Vagina (tissue), 2 donors: Measurements from ENCODE around the gene C11orf52. TPM values are rescaled to one million over a fixed set of nuclear protein-coding genes. Genes with fewer than 3 reads are reported as not detected.
A peak's percentile ranks its signal among the peaks of the same experiment; 100 is the strongest.

Experiments
- DNase-seq, 2 donors: peaks; one replicate each; pipeline ENCODE4 v3.0.0-alpha.2; 2017; ENCODE audit errors: extremely low spot score in 2 of 2
- H3K27ac ChIP-seq: fragments of 200-600 bp; sonication (generic); one replicate; pipeline ENCODE4 v1.5.1; 2019
- H3K27me3 ChIP-seq: fragments of 200-600 bp; sonication (generic); one replicate; pipeline ENCODE4 v1.5.1; 2019
- H3K36me3 ChIP-seq, 2 donors: fragments of 200-600 bp; sonication (generic); one replicate each; pipeline ENCODE4 v1.5.1; 2017 to 2019
- H3K4me1 ChIP-seq: fragments of 200-600 bp; sonication (generic); one replicate; pipeline ENCODE4 v1.5.1; 2019
- H3K4me3 ChIP-seq, 2 donors: fragments of 200-600 bp; sonication (generic); 1 replicate in 1 of 2; 2 replicates in 1 of 2; pipeline ENCODE4 v1.5.1; 2016 to 2019
- H3K9me3 ChIP-seq: fragments of 200-600 bp; sonication (generic); one replicate; pipeline ENCODE4 v1.5.1; 2019
- CTCF ChIP-seq, 3 experiments: fragments of 450-650 bp in 2 of 3; fragments of 200-600 bp in 1 of 3; sonication (generic) in 1 of 3; IDR thresholded peaks; one replicate each; pipeline ENCODE4 v1.5.1; 2017 to 2019; ENCODE audit warnings: antibody characterized with exemption in 3 of 3, mild to moderate bottlenecking in 2 of 3, moderate library complexity in 2 of 3
- POLR2A ChIP-seq, 2 donors: fragments of 450-650 bp; IDR thresholded peaks; one replicate each; pipeline ENCODE4 v1.6.1; 2017; ENCODE audit warnings: antibody characterized with exemption in 2 of 2, mild to moderate bottlenecking in 2 of 2, moderate library complexity in 2 of 2
- POLR2AphosphoS5 ChIP-seq, 2 donors: sonication (generic); formaldehyde crosslinking; IDR thresholded peaks; one replicate each; pipeline ENCODE4 v1.9.0; 2017; ENCODE audit warnings: antibody characterized with exemption in 2 of 2, mild to moderate bottlenecking in 2 of 2, low read depth in 1 of 2; ENCODE audit not compliant: insufficient read depth in 1 of 2
- intact Hi-C: fragments of 100-400 bp; cut with DNase I; formaldehyde crosslinking; loops from one replicate; pipeline ENCODE4 v1.15.1; 2023
- total RNA-seq: library from RNA; depleted of rRNA; stranded (reverse); fragments of >200 nt; gene quantifications from one replicate; pipeline ENCODE4 v1.2.3, GENCODE V29; 2016

The C11orf52 gene
- total RNA-seq, 1 donor from 2014 or later, result 1.5 TPM

GRCh38 chr11:111909378-111909777 is 9.3 kb upstream of the C11orf52 start:
- TF ChIP-seq POLR2A (IDR thresholded peaks at IDR 0.05) (no peak), POLR2AphosphoS5 (IDR thresholded peaks at IDR 0.05; ENCODE audit: insufficient read depth in 1 of 2, low read depth in 1 of 2) (peak in 1 of 2 donors; percentile 32)

GRCh38 chr11:111910676-111911562 is 7.8 kb upstream of the C11orf52 start:
- H3K27me3 ChIP-seq, result no peaks in the 10 kb centered on the region
- intact Hi-C loops, result no loop called here
- H3K4me1 ChIP-seq, result peaks cover 45% of the 10 kb centered on the region
- H3K4me3 ChIP-seq, result peak overlapping the region; percentile 58 to 69
- peaks cover 0 to 6% of the 10 kb centered on the region in 2 donors for H3K36me3 ChIP-seq
- H3K27ac ChIP-seq, result peak overlapping the region; percentile 99
- DNase-seq, result no peak
- TF ChIP-seq POLR2A (IDR thresholded peaks at IDR 0.05) (no peak), POLR2AphosphoS5 (IDR thresholded peaks at IDR 0.05; ENCODE audit: insufficient read depth in 1 of 2, low read depth in 1 of 2) (no peak), CTCF (IDR thresholded peaks at IDR 0.05) (no peak)
- H3K9me3 ChIP-seq, result no peaks in the 10 kb centered on the region

More at GRCh38 chr11:111909378-111909777, 9.3 kb upstream of the C11orf52 start:
- Histone ChIP-seq H3K4me1 (peaks cover 40% of the 10 kb centered on the region), H3K9me3 (no peaks in the 10 kb centered on the region), H3K27ac (peak overlapping the region; percentile 99), H3K36me3 (peaks cover 0 to 6% of the 10 kb centered on the region in 2 donors), H3K27me3 (no peaks in the 10 kb centered on the region), H3K4me3 (peak overlapping the region; percentile 58 to 69)
- intact Hi-C loops, result no loop called here
- no peak for DNase-seq

GRCh38 chr11:111911563-111912401 is 6.9 kb upstream of the C11orf52 start, which contains the start of gene CRYAB:
Gene CRYAB (minus strand): TSS chr11:111911770. CDS start chr11:111911724, 46 bp downstream.
- peaks cover 45% of the 10 kb centered on the region for H3K4me1 ChIP-seq

GRCh38 chr11:111912535-111912934 is 6.2 kb upstream of the C11orf52 start, which contains the start of gene HSPB2:
Gene HSPB2 (plus strand): TSS chr11:111912734. CDS start chr11:111912830, 96 bp downstream.
- no peaks in the 10 kb centered on the region for H3K9me3 ChIP-seq
- H3K4me3 ChIP-seq, result peak within 1 kb of the TSS; percentile 58 to 69
- peak within 1 kb of the TSS; percentile 99 for H3K27ac ChIP-seq
- H3K36me3 ChIP-seq, result peaks cover 0 to 6% of the 10 kb centered on the region in 2 donors
- TF ChIP-seq POLR2A (IDR thresholded peaks at IDR 0.05) (no peak), POLR2AphosphoS5 (IDR thresholded peaks at IDR 0.05; ENCODE audit: insufficient read depth in 1 of 2, low read depth in 1 of 2) (no peak), CTCF (IDR thresholded peaks at IDR 0.05) (no peak)
- no peaks in the 10 kb centered on the region for H3K27me3 ChIP-seq
- no peak for DNase-seq
- intact Hi-C loops, result no loop called here
- H3K4me1 ChIP-seq, result peaks cover 45% of the 10 kb centered on the region

More at GRCh38 chr11:111911563-111912401, 6.9 kb upstream of the C11orf52 start, which contains the start of gene CRYAB:
- TF ChIP-seq POLR2A (IDR thresholded peaks at IDR 0.05) (peak in 1 of 2 donors; percentile 63), CTCF (IDR thresholded peaks at IDR 0.05) (no peak), POLR2AphosphoS5 (IDR thresholded peaks at IDR 0.05; ENCODE audit: insufficient read depth in 1 of 2, low read depth in 1 of 2) (peak; percentile 92 to 97)
- H3K36me3 ChIP-seq, result peaks cover 0 to 6% of the 10 kb centered on the region in 2 donors
- H3K4me3 ChIP-seq, result peak within 1 kb of the TSS; percentile 58 to 69
- H3K27me3 ChIP-seq, result no peaks in the 10 kb centered on the region
- peak in 1 of 2 donors; percentile 98 for DNase-seq
- intact Hi-C loops, result no loop called here
- H3K9me3 ChIP-seq, result no peaks in the 10 kb centered on the region
- peak within 1 kb of the TSS; percentile 99 for H3K27ac ChIP-seq
